GM21717 (cell line): Measurements from ENCODE around the gene ADAMTS20.

Experiments used
- ATAC-seq: cut with Tn5 transposase; IDR thresholded peaks from one replicate; pipeline ENCODE4 v1.9.1; 2021; ENCODE audit warnings: mild to moderate bottlenecking, moderate library complexity; ENCODE audit not compliant: unreplicated experiment

ADAMTS20 gene

DNA sequence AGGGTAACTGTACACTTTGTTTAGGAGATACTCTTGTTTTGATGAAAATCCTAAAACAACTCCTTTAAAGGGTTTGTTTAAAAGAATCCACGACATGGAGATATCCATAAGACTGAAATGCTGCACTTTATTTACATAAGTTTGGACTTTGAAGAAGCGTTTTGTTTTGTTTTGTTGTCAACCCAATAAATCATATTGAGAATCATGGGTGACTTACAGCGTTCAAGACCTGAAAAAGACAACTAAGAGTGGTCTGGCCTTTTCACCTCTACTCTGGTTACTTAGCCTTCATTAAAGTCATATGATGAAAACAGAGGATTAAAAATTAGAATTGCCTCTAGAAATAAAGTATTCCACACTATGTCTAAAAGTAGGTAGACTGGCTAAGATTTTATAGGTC lies 234.8 kb downstream of the ADAMTS20 start:
- no peak for ATAC-seq

GRCh38 chr12:43316520-43316919 lies 235.5 kb downstream of the ADAMTS20 start:
- ATAC-seq, result no peak

- no peak for ATAC-seq
Measured at GRCh38 chr12:43315961-43316360, 236.0 kb downstream of the ADAMTS20 start.

GRCh38 chr12:43312991-43313505 lies 239.0 kb downstream of the ADAMTS20 start:
- ATAC-seq, result no peak

GRCh38 chr12:43310596-43310995 lies 241.4 kb downstream of the ADAMTS20 start:
- no peak for ATAC-seq

DNA sequence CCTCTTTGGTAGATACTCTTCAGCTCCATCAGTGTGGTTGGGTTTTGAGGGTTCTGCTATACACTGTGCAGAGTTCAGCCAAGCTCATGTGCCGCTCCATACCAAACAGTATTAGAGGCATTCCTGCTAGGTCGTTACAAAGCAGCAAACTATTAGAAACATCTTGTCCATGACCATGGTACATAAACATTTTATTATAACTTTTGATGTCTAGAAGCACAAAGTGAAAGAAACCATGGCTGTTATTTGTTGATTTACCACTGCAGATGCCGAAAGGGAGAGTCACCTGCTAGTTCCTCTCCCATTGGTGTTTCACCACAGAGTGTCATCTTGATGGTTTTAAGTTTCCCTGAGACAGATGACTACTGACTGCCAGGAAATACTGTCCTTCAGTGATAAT lies 242.0 kb downstream of the ADAMTS20 start:
- ATAC-seq, result no peak

DNA sequence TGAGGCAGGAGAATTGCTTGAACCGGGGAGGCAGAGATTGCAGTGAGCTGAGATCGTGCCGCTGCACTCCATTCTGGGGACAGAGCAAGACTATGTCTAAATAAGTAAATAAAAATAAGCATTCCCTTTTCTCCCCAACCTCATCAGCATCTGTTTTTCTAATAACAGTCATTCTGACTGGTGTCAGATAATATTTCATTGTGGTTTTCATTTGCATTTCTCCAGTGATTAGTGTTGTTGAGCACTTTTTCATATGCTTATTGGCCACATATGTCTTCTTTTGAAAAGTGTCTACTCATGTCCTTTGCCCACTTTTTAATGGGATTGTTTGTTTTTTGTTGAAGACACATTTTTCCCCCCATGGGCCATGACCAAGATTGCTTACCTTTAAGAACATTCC lies 243.2 kb downstream of the ADAMTS20 start:
- ATAC-seq, result no peak

- no peak for ATAC-seq
Measured at GRCh38 chr12:43307126-43307525, 244.9 kb downstream of the ADAMTS20 start.

DNA sequence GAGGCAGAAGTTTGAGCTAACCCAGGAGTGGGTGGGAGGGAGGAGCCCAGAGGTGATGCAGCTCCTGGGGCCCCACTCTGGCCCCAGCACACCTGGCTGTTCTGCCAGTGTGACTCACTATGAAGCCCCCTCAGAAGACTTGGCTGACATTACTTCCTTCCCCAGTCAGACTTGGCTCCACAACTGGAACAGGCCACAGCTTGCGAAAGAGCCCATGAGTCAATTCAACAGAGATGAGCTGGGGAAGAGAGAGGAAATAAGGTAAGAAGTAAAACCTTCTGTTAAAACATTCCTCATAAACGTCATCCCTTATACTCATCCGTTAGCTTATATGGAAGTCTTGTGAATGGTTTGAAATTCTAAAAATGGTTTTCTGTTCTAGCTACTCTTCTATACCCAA lies 245.9 kb downstream of the ADAMTS20 start:
- no peak for ATAC-seq

GRCh38 chr12:43305065-43305464 lies 246.9 kb downstream of the ADAMTS20 start:
- ATAC-seq, result no peak
